AG04450 (cell line): ENCODE data around the gene C2CD2. TPM values are rescaled to one million over a fixed set of nuclear protein-coding genes. Genes with fewer than 3 reads are reported as not detected.

Experiments
- CTCF ChIA-PET: fragments of 300-600, 350-600 bp; formaldehyde crosslinking; extraction: SDS; loops from one replicate; lab custom pipeline; 2022; ENCODE audit warnings: antibody characterized with exemption, inconsistent platforms; lab: Charles Lee
- POLR2A ChIA-PET: fragments of 350-600 bp; formaldehyde crosslinking; extraction: SDS; loops from one replicate; lab custom pipeline; 2021; ENCODE audit warnings: antibody characterized with exemption, inconsistent platforms; lab: Yijun Ruan, JAX
- DNase-seq: peaks from one replicate; pipeline ENCODE4 v3.0.0-alpha.2; 2011; ENCODE audit warnings: low read depth, low spot score
- H3K27ac ChIP-seq: one replicate; pipeline ENCODE4 v1.5.1; 2012; ENCODE audit warnings: low read depth, low read length, control low read depth
- H3K27me3 ChIP-seq: one replicate; pipeline ENCODE4 v1.6.0; 2012; ENCODE audit warnings: low read length; ENCODE audit not compliant: control insufficient read depth, insufficient read depth
- H3K4me3 ChIP-seq: 2 replicates; pipeline ENCODE4 v1.5.1; 2011; ENCODE audit warnings: mild to moderate bottlenecking, low read depth, low read length, control low read depth
- H3K9me3 ChIP-seq: 2 replicates; pipeline ENCODE4 v1.5.1; 2012; ENCODE audit warnings: low read length; ENCODE audit not compliant: control insufficient read depth, insufficient read depth
- CTCF ChIP-seq: IDR thresholded peaks from 2 replicates; pipeline ENCODE4 v1.5.1; 2011; ENCODE audit warnings: low read depth, low read length, control low read depth, inconsistent platforms
- polyA plus RNA-seq: library from polyadenylated mRNA; depleted of rRNA; stranded (reverse); fragments of >200 nt; gene quantifications from 2 replicates; pipeline ENCODE4 v1.2.3, GENCODE V29; 2011

Gene C2CD2
- polyA plus RNA-seq, 1 experiment, result 25.4 TPM

GRCh38 chr21:41975391-41976272 lies 21.8 kb upstream of the C2CD2 start:
- DNase-seq, result no peak
- POLR2A ChIA-PET, result no interaction called here

GRCh38 chr21:41974752-41975053 lies 20.9 kb upstream of the C2CD2 start:
- CTCF ChIA-PET, result no interaction called here
- Histone ChIP-seq H3K27me3 (peaks cover 4% of the 10 kb centered on the region), H3K9me3 (peaks cover 3% of the 10 kb centered on the region), H3K27ac (no peak overlapping the region), H3K4me3 (no peak overlapping the region)
- TF ChIP-seq CTCF, result no peak
- no peak for DNase-seq
- POLR2A ChIA-PET, result no interaction called here

More at GRCh38 chr21:41975391-41976272, 21.8 kb upstream of the C2CD2 start:
- Histone ChIP-seq H3K9me3 (peaks cover 6% of the 10 kb centered on the region), H3K4me3 (no peak overlapping the region), H3K27ac (no peak overlapping the region), H3K27me3 (peaks cover 4% of the 10 kb centered on the region)
- CTCF ChIA-PET, result no interaction called here
- no peak for TF ChIP-seq CTCF

GRCh38 chr21:41973861-41974751 lies 20.3 kb upstream of the C2CD2 start:
- no peak overlapping the region for H3K4me3 ChIP-seq
- no peak overlapping the region for H3K27ac ChIP-seq
- 0 out of 2 replicates have a peak, but pooled peaks have one; percentile 8 for TF ChIP-seq CTCF
- peaks cover 4% of the 10 kb centered on the region for H3K27me3 ChIP-seq
- POLR2A ChIA-PET, result no interaction called here
- H3K9me3 ChIP-seq, result no peaks in the 10 kb centered on the region; the same call in 1 of the 2 replicates
- CTCF ChIA-PET, result no interaction called here
- no peak for DNase-seq

GRCh38 chr21:41973427-41973831 lies 19.6 kb upstream of the C2CD2 start:
- H3K27me3 ChIP-seq, result peaks cover 4% of the 10 kb centered on the region
- no peak for TF ChIP-seq CTCF
- POLR2A ChIA-PET, result no interaction called here
- H3K27ac ChIP-seq, result no peak overlapping the region
- H3K9me3 ChIP-seq, result no peaks in the 10 kb centered on the region; the same call in 1 of the 2 replicates
- H3K4me3 ChIP-seq, result no peak overlapping the region
- CTCF ChIA-PET, result no interaction called here
- DNase-seq, result no peak
